SKM-1 (cell line): Measurements from ENCODE around the gene CD36.

Source experiments
- DNase-seq: peaks from one replicate; lab custom pipeline; 2025; ENCODE audit not compliant: unreplicated experiment; lab: John Stamatoyannopoulos, UW

Gene CD36

DNA sequence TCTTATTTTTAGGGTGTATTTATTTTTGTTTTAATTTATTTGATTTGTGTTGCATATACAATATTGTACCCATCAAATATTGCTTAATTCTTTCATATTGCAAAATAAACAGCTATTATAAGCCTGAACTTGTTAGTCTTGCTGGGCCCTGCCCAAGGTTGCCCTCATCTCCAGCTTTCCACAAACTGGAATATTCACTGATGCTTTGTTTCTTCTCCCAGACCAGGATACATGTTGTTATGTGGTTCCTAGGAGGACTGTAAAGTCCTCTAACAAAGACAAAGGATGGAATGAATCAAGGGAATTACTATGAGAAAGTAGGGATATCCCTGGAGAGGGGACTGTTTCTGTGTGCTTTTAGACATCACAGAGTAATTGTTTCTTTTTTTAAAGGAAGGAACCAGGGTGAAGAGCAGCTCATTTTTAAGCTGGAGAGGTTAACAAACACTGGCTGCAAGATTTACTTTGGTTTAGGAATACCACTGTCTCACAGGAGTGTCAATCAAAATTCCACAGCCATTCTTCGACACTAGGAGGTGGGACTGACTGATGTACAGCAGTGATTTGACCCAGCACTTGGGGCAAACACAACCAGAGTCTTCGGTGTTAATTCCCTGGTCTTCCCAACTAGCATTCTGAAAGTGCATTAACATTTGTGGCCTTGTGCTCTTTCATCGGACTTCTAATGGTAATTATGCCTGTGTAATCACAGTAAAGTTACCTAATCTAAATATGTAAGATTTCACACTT lies 14.8 kb upstream of the CD36 start:
- DNase-seq, result no peak

DNA sequence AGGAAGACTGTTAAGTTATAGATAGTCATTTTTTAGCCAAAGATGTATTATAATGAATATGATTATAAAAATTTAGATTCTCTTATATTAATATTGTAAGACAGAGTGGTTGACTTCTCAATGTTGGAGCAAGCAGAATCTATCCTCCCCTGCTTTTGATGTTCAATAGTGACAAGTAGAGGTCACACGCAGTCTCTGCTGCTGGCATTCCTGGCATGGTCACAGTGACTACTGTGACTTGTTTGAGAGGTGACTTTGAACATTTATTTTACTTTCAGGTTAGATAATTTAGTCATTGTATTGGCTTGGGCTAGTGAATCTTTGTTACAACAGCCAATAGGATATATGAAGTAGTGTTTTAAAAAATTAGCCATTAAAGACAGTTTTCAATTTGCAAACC lies 13.7 kb upstream of the CD36 start:
- no peak for DNase-seq

DNA sequence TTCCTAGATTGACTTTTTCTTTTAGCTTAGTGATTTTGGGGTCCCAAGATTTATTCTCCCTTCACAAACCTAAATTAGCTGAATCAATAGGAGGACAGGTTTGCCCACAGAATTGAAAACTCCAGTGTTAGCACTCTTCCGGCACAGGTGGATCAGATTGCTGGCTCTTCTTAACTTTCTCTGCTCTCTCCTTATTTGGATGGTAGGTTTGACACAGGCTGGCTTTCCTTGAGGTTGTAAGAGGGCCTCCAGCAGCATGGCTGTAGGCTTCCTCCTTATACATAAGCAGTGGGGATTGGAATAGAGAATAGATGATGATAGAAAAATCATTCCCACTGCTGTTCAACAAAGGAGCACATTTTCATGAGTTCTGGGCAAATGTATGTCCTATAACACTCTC lies 9.4 kb upstream of the CD36 start:
- DNase-seq, result no peak

DNA sequence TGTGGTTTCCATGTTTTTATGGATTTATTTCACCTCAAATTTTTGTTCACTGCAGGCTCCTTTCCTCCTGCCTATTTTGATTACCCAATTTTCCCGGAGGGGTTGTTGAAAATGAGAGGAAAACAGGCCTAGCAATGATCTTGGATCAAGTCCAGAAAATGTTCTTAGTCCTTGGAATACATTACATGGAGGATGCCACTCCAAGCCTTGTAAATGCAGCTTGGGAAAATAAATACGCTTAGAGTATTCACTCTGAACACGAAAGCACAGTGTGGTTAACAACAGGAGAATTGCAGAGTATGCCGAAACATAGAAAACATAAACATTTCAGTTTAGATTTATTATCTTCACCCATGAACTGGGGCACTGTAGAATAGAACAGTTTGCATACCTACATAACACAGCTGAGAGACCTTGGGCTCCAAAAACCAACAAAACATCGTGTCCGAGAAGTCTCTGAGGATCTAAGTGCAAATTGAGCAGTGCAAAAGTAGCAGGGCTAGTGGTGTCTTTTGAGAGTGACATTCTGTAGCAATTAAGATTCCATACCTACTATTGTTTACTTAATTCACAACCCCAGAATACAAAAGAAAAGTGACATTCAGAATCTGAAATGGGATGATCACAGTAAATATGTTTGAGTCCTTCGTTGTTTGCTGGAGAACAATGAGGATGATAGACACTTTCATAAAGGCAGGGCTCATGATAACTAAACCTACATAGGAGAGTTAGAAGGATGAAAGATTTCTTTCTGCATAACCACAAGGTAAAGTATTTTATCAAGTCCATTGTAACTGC lies 7.6 kb upstream of the CD36 start:
- DNase-seq, result no peak

DNA sequence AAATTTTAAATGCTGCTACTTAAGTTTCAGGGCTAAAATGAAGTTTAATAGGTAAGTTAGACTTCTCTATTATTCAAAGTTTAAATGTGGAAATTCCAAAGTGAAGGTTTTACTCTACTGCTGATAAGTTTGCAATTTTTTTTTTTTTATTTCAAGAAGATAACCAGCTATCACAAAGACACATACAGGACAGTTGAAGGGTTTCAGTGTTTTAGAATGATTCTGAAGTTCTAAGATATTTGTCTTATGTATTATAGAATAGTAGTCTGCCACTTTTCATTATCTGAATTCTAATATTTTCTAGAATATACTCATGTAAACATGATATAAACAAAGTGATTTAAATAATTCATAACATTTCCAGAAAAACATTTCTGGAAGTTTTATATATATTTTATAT lies 7.0 kb upstream of the CD36 start:
- DNase-seq, result no peak

DNA sequence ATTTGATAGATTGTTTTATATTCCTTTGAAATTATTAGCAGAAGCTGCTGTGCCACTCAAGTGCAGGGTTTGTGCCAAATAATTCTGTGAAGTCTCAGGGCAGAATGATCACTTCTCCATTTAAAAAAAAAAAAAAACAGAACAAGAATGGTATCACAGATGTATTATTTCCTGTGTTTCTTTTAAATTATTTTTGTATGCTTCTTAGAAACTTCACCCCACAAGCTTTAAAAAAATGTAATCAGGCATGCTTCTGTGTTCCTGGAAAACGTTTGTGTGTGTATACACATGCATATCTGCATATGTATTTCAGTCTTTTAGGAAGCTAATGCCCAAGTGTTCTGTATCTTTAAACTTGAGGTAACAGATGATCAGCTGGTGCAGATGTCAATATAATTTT lies 6.3 kb upstream of the CD36 start:
- DNase-seq, result no peak

DNA sequence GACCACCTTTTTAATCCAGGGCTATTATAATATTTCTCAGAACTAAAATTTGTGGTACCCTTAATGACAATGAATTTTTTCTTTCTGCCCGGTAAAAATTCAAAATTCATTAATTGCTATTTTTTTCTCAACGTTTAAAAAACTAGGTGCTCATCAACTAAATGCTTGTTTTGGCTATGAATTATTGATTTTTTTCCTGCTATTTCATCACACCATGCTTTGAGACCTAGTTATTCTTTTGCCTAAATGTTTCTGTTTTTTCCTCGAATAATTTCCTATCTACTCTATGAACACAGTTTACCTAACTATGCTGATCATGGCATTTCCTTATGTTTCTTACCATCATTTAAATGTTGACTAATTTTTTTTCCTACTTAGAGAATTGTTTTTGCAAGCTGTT lies 5.6 kb upstream of the CD36 start:
- DNase-seq, result no peak

DNA sequence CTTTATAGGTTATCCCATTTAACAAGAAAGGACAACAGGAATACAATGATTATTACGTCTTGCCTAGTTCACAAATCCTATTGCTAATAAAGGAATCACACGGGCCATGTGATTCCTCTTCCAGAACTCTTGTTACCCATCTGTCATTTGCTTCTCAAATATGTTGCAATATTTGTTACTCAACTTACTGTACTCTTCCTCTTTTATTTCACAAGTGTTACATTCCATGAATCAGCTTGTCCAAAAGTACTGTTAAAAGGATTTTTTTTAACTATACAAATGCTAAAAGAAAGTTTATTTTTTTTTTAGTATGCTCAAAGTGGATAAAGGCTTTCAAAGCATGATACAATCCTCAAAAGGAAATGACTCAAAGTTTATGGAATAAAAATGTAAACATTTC lies 3.9 kb upstream of the CD36 start:
- peak; percentile 26 for DNase-seq

DNA sequence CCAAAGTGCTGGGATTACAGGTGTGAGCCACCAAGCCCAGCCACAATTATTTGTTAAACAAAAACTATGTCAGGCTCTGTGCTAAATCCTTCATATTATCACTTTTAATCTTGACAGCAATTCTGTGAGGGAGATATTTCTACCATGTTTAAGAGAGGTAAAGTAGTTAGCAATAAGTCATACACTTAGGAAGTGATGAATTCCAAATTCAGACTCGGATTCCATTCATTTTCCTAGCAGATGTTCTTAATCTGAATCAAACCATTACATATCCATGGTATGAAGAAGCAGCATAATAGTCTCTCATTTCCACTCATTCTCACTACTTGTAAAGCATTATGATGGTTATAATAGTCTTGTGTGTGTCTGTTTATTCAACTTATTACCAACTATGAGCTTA lies 2.9 kb upstream of the CD36 start:
- DNase-seq, result no peak

DNA sequence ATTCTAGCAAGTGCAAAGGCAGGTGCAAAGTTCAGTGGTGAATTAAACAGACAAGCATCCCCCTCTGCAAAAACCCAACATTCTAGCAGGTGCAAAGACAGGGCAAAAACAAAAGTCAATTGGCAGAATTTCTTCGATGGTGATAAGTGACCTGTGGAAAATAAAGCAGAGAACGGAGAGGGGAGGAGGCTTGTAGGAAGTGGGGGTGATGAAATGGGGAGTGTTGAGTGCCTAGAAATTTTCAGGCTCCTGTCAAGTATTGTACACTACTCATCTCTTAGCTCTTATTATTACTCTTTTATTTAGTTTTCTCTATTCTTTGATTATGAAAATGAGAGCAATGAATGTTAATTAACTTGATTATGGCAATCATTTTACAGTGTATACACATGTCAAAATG lies 2.4 kb upstream of the CD36 start:
- no peak for DNase-seq

DNA sequence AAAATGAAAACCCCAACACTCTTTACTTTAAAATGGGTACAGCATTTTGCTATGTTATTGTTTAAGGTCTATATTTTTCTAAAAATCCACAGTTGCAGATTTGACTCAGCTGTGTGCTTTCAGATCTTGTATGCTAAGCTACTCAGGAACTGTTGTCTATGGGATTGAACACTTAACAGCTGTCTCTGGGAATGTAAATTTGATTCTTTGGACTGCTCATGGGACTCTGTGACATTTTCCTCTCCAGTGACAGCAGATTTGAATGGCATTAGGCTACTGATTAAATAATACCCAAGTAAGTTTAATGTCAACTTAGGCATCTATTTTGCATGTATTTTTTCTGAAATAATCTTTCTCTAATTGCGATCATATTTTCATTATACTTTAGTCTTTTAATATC lies 1.7 kb upstream of the CD36 start:
- no peak for DNase-seq

DNA sequence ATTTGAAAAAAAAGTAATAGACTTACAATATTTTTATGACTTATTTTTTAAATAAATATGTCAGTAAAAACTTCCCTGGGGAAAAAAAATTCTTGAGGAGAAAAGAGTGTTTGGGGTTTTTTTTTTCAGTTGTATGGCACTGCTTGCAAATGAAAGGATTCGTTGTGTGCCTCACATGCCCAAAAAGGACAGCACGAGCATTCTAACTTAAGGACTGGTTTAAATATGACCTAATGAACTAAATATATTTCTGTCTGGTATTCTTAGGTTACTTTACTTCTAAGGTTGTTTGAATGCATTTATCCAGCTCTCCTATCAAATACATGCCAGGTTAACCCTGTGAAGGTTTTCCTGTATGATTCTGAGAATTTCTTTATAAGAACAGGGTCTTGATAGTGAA lies 988 bp upstream of the CD36 start:
- DNase-seq, result no peak

DNA sequence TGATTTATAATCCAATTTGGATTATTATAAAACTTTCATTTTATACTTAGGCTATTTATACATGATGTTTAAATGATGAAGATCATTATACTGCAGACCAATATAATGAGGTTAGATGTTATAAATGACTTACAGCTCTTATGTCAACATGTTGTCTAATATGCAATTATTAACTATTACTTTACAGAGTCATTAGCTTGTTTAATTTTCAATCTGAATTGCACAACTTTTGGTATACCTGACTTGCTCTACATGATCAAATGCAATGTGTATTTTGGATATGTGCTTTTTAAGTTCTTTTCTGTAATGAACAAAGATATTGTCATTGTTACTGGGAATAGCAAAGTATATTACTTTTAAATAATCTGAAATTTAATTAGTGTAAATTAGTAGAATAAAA lies 569 bp downstream of the CD36 start:
- DNase-seq, result no peak

DNA sequence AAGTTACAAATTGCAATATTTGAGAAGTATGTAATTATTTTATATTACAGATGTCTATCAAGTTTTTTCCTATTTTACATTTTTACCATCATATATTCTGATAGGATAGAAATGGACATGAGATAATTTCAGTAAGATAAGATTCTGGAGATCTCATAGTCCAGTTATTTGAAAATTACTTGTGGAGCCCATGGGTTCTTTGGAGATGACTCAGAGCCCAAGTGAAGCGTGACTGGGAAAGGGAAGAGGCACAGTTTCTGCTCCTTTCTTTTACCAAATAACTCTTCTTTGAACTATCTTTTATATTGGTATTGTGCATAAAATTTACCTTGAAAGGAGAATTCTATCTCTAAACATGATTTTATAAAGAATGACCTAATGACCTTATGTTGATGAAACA lies 2.4 kb downstream of the CD36 start:
- DNase-seq, result no peak

DNA sequence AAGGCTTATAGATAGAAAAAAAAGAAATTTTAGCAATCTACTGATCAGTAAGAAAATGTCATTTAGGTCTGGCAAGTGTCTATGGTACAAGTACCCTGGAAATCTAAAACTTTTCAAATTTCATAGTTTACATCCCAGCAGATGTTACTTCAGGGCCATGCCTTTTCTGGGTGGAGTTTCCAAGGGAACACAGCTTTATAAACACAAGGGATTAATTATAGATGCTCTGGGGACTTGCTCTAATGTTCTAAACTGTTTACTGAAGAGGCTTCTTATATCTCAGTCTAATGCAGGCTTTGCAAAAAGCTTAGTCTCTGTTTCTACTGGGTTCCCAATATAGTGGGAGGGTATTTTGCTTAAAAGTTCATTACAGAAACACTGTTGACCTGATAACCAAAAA lies 3.1 kb downstream of the CD36 start:
- no peak for DNase-seq

DNA sequence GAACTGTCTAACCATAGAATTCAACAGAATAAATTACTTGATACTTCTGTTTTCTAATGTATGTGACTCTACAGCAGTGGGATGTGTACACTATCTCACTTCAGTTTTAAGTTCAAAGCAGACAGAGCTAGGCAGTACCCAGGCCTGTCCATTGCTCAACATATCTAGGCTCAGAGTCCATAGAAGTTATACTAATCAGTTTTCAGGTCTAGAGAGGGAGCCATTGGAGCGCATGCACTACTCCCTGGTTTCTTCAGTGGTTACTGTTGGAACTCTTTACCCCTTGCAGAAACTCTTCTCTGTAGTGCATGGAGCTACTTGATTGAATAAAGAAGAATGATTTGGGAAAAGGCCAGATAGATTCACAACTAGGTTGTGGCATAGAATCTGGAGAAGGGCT lies 4.4 kb downstream of the CD36 start:
- no peak for DNase-seq

DNA sequence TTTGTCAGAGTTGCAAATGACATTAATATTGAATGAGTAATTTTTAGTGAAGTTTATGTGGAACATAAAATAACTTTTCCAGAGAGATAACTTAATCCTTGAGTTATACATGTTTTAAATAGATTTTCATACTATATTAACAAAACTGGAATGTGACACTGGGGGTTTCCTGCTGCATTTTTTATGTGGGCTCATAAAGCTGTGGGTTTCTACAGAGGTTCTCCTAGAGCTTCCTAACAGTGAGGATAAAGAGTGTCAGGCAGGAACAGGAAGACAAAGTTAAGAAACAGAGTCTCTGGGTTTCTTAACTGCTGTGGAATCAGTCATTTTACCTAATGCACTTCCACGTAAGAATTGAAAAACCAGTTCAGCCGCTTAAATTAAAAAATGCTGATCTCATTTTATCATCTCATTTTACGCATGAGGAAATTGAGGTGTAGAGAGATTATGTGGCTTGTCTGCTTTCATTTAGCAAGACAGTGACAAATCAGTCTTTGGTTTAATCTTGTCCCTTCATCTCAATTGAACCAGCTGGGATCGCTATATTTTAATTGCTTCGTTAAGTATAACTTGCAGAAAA lies 5.0 kb downstream of the CD36 start:
- DNase-seq, result peak; percentile 47

DNA sequence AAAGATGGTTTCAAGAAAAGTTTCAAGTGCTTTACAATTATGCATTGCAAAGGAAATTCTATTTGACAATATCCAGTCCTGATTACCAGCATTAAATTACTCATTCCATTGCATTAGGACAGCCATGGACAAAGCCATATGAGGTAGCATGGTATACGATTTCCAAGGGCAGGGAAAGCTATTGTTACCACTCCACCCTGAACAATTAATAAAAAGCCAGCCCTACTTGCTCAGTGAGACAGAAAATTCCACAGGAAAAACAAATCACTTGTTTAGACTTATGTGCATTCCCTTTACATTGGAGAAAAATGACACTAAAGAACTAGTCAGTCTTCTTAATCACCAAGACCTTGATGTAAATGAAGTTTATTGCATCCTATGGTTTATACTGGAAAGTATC lies 5.6 kb downstream of the CD36 start:
- DNase-seq, result no peak

DNA sequence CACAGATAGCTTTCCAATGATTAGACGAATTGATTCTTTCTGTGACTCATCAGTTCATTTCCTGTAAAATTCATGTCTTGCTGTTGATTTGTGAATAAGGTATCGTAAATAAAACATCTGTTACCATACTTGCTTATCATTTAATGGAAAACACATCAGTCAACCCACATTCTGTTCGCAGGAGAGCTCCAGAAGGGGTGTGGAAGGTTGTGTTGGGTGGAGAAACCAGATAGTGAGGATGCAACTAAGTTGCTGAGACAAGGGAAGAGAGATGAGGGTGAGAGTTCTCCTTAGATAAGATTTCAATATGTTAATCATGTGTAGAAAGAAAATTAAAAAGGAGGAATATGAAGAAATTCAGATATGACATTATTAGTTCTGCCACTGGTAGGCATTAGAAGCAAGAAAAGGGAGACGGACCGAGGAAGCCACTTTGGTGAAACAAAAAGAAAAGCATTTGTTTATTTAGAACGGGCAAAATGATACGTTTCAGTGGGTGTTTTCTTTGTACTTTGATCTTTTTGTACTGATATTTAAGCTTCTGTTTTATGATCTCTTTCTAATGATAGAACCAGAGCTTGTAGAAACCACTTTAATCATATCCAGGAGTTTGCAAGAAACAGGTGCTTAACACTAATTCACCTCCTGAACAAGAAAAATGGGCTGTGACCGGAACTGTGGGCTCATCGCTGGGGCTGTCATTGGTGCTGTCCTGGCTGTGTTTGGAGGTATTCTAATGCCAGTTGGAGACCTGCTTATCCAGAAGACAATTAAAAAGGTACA lies 7.8 kb downstream of the CD36 start:
- DNase-seq, result no peak

DNA sequence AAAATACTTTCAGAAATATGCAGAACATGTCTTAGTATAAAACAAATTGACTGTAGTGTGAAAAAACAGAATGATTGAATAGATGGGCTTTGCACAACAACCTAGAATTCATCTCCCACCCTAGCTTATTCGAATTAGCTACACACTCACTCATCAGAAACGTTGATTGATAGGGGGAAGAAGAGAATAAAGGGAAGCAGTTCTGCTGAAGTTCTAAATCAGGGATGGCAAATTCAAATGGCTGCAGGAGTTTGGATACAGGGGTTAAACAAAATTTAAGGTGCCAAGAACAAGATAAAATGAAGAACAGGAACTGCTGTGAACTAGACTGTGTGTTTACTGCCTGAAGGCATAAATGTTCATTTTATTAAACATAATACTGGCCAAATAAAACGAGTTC lies 9.0 kb downstream of the CD36 start:
- DNase-seq, result no peak

DNA sequence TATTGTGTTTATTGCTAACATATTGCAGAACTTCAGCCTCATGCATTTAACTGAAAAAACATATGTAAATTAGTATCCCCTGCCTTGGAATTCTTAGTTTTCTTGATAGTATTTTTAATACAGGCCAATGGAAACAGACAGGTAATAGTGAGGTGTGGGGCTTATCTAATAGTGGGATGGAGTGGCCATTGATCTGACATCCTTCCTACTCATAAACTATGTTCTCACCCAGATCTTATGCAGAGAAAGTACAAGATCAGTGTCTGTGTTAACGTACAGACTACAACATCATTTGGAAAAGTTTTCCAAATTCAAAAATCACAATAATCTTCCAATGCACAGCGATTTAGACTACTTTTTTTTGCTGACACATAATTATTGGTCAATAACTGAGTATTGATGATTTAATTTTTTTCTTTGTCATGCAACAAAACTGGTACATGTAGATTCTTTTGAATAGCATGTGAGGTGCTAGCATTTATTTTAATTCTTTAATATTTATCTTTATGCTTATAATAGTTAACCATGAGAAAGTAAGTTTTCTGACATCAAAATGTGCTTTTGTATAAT lies 9.7 kb downstream of the CD36 start:
- DNase-seq, result no peak
